K562 (cell line): ENCODE results near the gene CBFA2T3. TPM values are rescaled to one million over a fixed set of nuclear protein-coding genes. Genes with fewer than 3 reads are reported as not detected.

Experiments used
- ATF3 ChIP-seq, 2 experiments: fragments of 450-650 bp in 1 of 2; sonication (generic) in 1 of 2; formaldehyde crosslinking in 1 of 2; IDR thresholded peaks in 1 of 2; conservative IDR thresholded peaks in 1 of 2; 2 replicates each; pipeline versions ENCODE4 v1.6.1 to v1.8.1; 2016 to 2023; ENCODE audit warnings: mild to moderate bottlenecking in 2 of 2, moderate library complexity in 2 of 2, inconsistent platforms in 1 of 2, missing genetic modification reagents in 1 of 2
- CGGBP1 ChIP-seq: fragments of 250-450 bp; sonication (Bioruptor Pico); IDR thresholded peaks from 2 replicates; pipeline ENCODE4 v1.9.0; 2021; ENCODE audit warnings: mild to moderate bottlenecking
- ETS2 ChIP-seq: IDR thresholded peaks from 2 replicates; pipeline ENCODE4 v1.6.1; 2016; ENCODE audit warnings: borderline replicate concordance, missing genetic modification characterization, mild to moderate bottlenecking, moderate library complexity, missing compliant biosample characterization; ENCODE audit not compliant: poor library complexity, severe bottlenecking
- MLLT1 ChIP-seq, 2 experiments: fragments of 450-650 bp; IDR thresholded peaks; 2 replicates each; pipeline ENCODE4 v1.6.1; 2016
- PHB2 ChIP-seq: fragments of 450-650 bp; IDR thresholded peaks from 2 replicates; pipeline ENCODE4 v1.6.1; 2017; ENCODE audit warnings: low read depth
- RBM15 ChIP-seq: fragments of 200-400 bp; formaldehyde crosslinking; IDR thresholded peaks from 2 replicates; pipeline ENCODE4 v1.6.1; 2018; ENCODE audit warnings: mild to moderate bottlenecking, low read length, moderate library complexity; ENCODE audit not compliant: insufficient read depth
- REST ChIP-seq, 2 experiments: fragments of 450-650 bp; formaldehyde crosslinking in 1 of 2; IDR thresholded peaks; 2 replicates each; pipeline versions ENCODE4 v1.4.0 to v1.6.1; 2014 to 2020; ENCODE audit warnings: mild to moderate bottlenecking in 2 of 2, borderline replicate concordance in 1 of 2, low read depth in 1 of 2
- SAP30 ChIP-seq: fragments of 200-600 bp; sonication (generic); IDR thresholded peaks from 2 replicates; pipeline ENCODE4 v1.6.1; 2012; ENCODE audit warnings: borderline replicate concordance, low read depth, mild to moderate bottlenecking, moderate library complexity, low read length, control low read depth, inconsistent platforms; ENCODE audit not compliant: insufficient read depth, poor library complexity, severe bottlenecking
- TAF9B ChIP-seq: fragments of 450-650 bp; IDR thresholded peaks from 2 replicates; pipeline ENCODE4 v1.6.1; 2018; ENCODE audit warnings: mild to moderate bottlenecking; ENCODE audit not compliant: partially characterized antibody
- TARDBP ChIP-seq: fragments of 450-650 bp; IDR thresholded peaks from 2 replicates; pipeline ENCODE4 v1.6.1; 2016
- TBL1XR1 ChIP-seq, 2 experiments: IDR thresholded peaks; 2 replicates each; pipeline ENCODE4 v1.6.1; 2012; ENCODE audit warnings: improper control_type of control experiment in 2 of 2, low read length in 2 of 2, mild to moderate bottlenecking in 1 of 2
- ZNF217 ChIP-seq: sonication (generic); formaldehyde crosslinking; IDR thresholded peaks from 2 replicates; pipeline ENCODE4 v1.8.0; 2022; ENCODE audit warnings: mild to moderate bottlenecking, missing genetic modification reagents
- ZNF436 ChIP-seq: fragments of 250-450, 450-650 bp; sonication (Bioruptor Pico); formaldehyde crosslinking; IDR thresholded peaks from 2 replicates; pipeline ENCODE4 v1.7.0; 2020; ENCODE audit warnings: mild to moderate bottlenecking
- ZNF655 ChIP-seq: fragments of 250-450 bp; sonication (Bioruptor Pico); IDR thresholded peaks from 2 replicates; pipeline ENCODE4 v1.5.0; 2021
- polyA plus RNA-seq, 8 experiments: library from polyadenylated mRNA; depleted of rRNA in 4 of 8; stranded (reverse) in 5 of 8; unstranded in 3 of 8; fragments of >200 nt; fragmentation: Nextera tagmentation in 2 of 8; fragmentation: Illumina TruSeq in 1 of 8; extraction: Ambion mirVana in 2 of 8; extraction: Trizol in 1 of 8; gene quantifications; 2 replicates each; pipeline versions ENCODE4 v1.2.1 to v1.2.3, GENCODE V29; 2011 to 2014; ENCODE audit warnings: inconsistent platforms in 1 of 8, missing spikeins in 1 of 8
- total RNA-seq, 7 experiments: library from RNA; depleted of rRNA in 6 of 7; stranded (reverse); fragments of >200 nt in 6 of 7; fragmentation: Illumina TruSeq in 2 of 7; extraction: Trizol in 2 of 7; gene quantifications; 2 replicates each; pipeline versions ENCODE4 v1.2.1 to v1.2.3, GENCODE V29; 2011 to 2021; ENCODE audit warnings: low replicate concordance in 1 of 7

The CBFA2T3 gene
- total and polyA plus RNA-seq, 9 of the 15 experiments (the other 6 are each of a cell fraction or from before 2014, with no cell fraction given): 2.3 to 145 (median 6.7) TPM

GRCh38 chr16:88993166-88993761, 16.3 kb upstream of the CBFA2T3 start (continued):
- TF ChIP-seq TAF9B (peak; percentile 20), PHB2 (no peak), RBM15 (no peak), ZNF436 (CRISPR knock-in tag) (no peak), ETS2 (tag) (no peak), CGGBP1 (CRISPR knock-in tag) (no peak), TARDBP (no peak), ZNF655 (no peak), TBL1XR1 (IDR thresholded peaks at IDR 0.05; ENCODE audit: low read length in 2 of 2) (no peak), REST (IDR thresholded peaks at IDR 0.05; ENCODE audit: borderline replicate concordance) (no peak), REST (CRISPR knock-in tag; IDR thresholded peaks at IDR 0.05; ENCODE audit: low read depth) (no peak), ATF3 (IDR thresholded peaks at IDR 0.05) (no peak), ATF3 (CRISPR knock-in tag; conservative IDR thresholded peaks at IDR 0.05) (no peak), ZNF217 (CRISPR knock-in tag) (no peak), SAP30 (no peak), MLLT1 (IDR thresholded peaks at IDR 0.05) (0 out of 4 replicates have a peak, but pooled peaks have one; percentile 14 to 46)
